Measurements from ENCODE around the gene SPACA4.

Gene SPACA4, protein sequence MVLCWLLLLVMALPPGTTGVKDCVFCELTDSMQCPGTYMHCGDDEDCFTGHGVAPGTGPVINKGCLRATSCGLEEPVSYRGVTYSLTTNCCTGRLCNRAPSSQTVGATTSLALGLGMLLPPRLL

DNA sequence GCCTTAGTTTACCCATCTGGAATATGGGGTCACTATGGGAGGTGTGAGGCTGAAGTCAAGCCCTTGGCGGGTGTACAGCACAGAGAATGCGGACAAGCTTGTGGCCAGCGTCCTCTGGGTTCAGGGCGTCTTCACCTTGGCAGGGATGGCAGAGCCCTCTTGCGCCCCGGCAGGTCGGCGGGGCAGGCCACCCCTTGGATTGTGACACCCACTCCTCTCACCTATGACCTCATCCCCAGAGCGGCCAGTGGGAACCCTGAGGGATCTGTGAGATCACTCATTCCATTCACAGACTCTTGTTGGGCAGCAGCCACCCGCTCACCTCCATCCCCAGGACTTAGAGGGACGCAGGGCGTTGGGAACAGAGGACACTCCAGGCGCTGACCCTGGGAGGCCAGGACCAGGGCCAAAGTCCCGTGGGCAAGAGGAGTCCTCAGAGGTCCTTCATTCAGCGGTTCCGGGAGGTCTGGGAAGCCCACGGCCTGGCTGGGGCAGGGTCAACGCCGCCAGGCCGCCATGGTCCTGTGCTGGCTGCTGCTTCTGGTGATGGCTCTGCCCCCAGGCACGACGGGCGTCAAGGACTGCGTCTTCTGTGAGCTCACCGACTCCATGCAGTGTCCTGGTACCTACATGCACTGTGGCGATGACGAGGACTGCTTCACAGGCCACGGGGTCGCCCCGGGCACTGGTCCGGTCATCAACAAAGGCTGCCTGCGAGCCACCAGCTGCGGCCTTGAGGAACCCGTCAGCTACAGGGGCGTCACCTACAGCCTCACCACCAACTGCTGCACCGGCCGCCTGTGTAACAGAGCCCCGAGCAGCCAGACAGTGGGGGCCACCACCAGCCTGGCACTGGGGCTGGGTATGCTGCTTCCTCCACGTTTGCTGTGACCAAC lies at the start of gene SPACA4:
SPACA4 (plus strand) TSS at position 280 of the 896 bp plus-strand sequence; CDS start at position 517, 237 bp downstream.
- TF ChIP-seq, protein P1, sequence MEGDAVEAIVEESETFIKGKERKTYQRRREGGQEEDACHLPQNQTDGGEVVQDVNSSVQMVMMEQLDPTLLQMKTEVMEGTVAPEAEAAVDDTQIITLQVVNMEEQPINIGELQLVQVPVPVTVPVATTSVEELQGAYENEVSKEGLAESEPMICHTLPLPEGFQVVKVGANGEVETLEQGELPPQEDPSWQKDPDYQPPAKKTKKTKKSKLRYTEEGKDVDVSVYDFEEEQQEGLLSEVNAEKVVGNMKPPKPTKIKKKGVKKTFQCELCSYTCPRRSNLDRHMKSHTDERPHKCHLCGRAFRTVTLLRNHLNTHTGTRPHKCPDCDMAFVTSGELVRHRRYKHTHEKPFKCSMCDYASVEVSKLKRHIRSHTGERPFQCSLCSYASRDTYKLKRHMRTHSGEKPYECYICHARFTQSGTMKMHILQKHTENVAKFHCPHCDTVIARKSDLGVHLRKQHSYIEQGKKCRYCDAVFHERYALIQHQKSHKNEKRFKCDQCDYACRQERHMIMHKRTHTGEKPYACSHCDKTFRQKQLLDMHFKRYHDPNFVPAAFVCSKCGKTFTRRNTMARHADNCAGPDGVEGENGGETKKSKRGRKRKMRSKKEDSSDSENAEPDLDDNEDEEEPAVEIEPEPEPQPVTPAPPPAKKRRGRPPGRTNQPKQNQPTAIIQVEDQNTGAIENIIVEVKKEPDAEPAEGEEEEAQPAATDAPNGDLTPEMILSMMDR (IDR thresholded peaks at IDR 0.05; ENCODE audit: control extremely low read depth, extremely low read depth, low read depth, missing control alignments), result no peak
- no peak for DNase-seq (ENCODE audit: extremely low spot score)
- POLR2A ChIA-PET, result no interaction called here
- CTCF ChIA-PET, result interaction anchor here (0.8 to 5.2 kb wide), 11 partner anchors 10 to 292 kb away, joined by 3 to 43 read pairs (median 5); partner anchors contain the start of genes RPL18 and SPHK2

DNA sequence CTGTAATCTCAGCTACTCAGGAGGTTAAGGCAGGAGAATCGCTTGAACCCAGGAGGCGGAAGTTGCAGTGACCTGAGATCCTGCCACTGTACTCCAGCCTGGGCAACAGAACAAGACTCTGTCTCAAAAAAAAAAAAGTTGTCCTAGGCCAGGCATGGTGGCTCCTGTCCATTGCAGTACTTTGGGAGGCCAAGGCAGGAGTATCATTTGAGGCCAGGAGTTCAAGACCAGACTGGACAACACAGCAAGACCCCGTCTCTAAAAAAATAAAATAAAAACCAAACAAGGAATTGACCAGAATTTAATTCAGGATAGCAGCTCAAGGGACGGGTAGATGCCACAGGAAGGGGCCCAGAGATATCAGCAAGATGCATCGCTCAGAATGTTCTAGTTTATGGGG lies 49.7 kb upstream of the SPACA4 start:
- TF ChIP-seq, protein P1 (IDR thresholded peaks at IDR 0.05; ENCODE audit: control extremely low read depth, extremely low read depth, low read depth, missing control alignments), result no peak
- ChIA-PET CTCF (interaction anchor here (0.9 to 2.0 kb wide), 2 partner anchors 22 to 27 kb away, joined by 3 to 5 read pairs; no protein-coding TSS in a partner anchor), POLR2A (no interaction called here)
- DNase-seq (ENCODE audit: extremely low spot score), result no peak

DNA sequence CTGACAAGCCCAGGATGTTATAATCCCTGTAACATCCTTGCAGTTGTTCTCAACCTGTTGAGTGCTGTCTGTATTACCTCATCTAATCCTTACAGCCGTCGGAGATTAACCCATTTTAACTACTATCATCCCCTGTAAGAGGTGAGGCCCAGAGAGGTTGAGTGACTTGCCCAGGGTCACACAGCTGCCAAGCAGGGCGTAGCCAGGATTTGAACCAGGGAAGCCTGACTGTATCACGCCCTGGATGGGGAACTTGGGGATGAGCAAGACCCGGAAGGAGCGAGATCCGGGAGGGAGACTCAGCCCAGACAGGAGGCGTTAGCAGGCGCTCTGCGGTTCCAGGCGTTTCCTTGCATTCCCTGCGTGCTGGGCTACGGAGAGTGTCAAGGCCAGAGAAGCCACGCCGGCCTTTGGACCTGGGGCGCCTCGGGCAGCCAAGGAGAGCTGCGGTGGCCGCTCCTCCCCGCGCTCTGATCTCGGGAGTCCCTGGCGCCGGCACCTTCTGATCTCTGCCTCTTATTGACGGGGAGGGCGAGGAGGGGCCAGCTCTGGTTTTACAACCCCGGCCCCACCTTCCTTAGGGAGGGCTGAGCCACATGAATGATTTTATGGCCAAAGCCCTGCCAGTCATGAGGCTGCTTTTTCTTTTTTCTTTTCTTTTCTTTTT lies 48.4 kb upstream of the SPACA4 start:
- TF ChIP-seq, protein P1 (IDR thresholded peaks at IDR 0.05; ENCODE audit: control extremely low read depth, extremely low read depth, low read depth, missing control alignments), result no peak
- ChIA-PET POLR2A (interaction anchor here (0.6 kb wide), 1 partner anchor 1624 kb away, joined by 3 read pairs; no protein-coding TSS in a partner anchor), CTCF (interaction anchor here (0.9 kb wide), 1 partner anchor 26 kb away, joined by 3 read pairs; no protein-coding TSS in a partner anchor)
- DNase-seq (ENCODE audit: extremely low spot score), result no peak

DNA sequence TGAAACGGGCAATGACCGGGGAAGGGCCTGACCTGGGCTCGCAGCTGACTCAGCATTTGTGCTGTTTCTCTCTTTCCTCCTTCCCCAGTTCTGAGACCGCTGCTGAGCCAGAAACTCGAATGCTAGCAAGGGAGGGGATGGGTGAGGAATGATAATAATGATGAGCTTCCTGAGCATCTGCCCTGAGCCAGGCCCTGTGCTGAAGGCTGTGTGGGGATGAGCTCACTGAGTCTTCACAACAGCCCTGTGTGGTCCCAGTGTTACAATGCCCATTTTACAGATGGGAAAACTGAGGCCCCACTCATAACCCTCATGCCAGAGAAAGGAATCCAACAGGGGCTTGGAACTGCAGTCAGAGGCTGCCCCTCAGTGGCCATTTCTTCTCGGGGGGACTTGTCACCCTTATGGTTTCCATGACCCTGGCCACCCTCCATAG lies 46.4 kb upstream of the SPACA4 start:
- TF ChIP-seq, protein P1 (IDR thresholded peaks at IDR 0.05; ENCODE audit: control extremely low read depth, extremely low read depth, low read depth, missing control alignments), result peak; percentile 12
- ChIA-PET POLR2A (no interaction called here), CTCF (interaction anchor here (1.2 to 1.5 kb wide), 2 partner anchors 24 to 70 kb away, joined by 3 to 4 read pairs; no protein-coding TSS in a partner anchor)
- DNase-seq (ENCODE audit: extremely low spot score), result no peak

DNA sequence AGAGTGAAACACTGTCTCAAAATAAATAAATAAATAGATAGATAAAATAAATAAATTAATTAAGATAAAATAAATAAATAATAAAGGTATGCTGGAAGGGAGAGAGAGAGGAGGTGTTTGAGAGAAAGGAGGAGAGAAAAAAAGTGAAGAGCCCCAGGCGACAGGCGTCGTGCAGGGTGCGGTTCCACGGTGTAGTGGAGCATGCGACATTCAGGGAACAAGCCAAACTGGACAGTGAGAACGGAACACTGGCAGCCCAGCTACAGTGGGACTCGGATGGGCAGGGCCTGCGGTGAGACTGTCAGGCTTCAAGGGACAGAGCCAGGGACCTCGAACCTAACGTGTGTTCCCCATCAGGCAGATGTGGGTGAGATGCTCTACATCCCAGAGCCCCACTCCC lies 45.1 kb upstream of the SPACA4 start:
- ChIA-PET POLR2A (no interaction called here), CTCF (interaction anchor here (1.0 to 1.2 kb wide), 2 partner anchors 23 to 27 kb away, joined by 3 to 5 read pairs; no protein-coding TSS in a partner anchor)
- TF ChIP-seq, protein P1 (IDR thresholded peaks at IDR 0.05; ENCODE audit: control extremely low read depth, extremely low read depth, low read depth, missing control alignments), result no peak

DNA sequence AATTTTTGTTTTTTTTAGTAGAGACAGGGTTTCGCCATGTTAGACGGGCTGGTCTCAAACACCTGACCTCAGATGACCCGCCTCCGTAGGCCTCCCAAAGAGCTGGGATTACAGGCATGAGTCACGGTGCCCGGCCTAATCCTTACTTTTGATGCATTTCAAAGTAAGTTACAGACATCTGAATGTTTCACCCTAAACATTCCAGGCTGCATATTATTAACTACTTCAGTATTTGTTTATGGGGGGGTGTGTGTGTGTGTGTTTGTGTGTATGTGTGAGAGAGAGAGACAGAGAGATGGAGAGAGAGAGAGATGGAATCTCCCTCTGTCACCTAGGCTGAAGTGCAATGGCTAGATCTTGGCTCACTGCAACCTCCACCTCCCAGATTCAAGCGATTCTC lies 41.5 kb upstream of the SPACA4 start:
- POLR2A ChIA-PET, result no interaction called here
- CTCF ChIA-PET, result interaction anchor here (1.5 to 2.1 kb wide), 2 partner anchors 44 to 76 kb away, joined by 3 to 4 read pairs; no protein-coding TSS in a partner anchor
- TF ChIP-seq, protein P1 (IDR thresholded peaks at IDR 0.05; ENCODE audit: control extremely low read depth, extremely low read depth, low read depth, missing control alignments), result no peak
- DNase-seq (ENCODE audit: extremely low spot score), result no peak

More for the DNA sequence above, 45.1 kb upstream of the SPACA4 start:
- DNase-seq (ENCODE audit: extremely low spot score), result no peak
